ENCODE results near the gene ARHGEF10L. TPM values are rescaled to one million over a fixed set of nuclear protein-coding genes. Genes with fewer than 3 reads are reported as not detected.
A peak's percentile ranks its signal among the peaks of the same experiment; 100 is the strongest.

Gene ARHGEF10L
- total RNA-seq, 4 donors from 2014 or later: 72.7 to 177 (median 156) TPM

DNA sequence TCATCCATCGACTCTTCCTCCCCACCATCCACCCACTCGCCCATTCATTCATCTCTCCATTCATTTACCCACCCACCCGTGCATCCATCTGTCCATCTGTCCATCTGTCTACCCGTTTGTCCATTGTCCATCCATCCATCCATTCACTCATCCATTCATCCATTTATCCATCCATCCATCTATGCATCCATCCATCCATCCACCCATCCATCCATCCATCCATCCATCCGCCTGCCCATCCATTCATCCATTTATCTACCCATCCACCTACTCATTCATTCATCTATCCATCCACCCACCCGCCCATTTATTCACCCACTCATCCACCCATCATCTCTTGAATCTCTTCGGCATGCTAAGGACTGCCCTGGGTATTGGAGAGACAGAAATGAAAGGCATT, 18.5 kb downstream of the ARHGEF10L start:
- DNase-seq: no peak
- peaks cover 0 to 30% (median 0%) of the 10 kb centered on the region in 4 donors for H3K4me1 ChIP-seq
- no peaks in the 10 kb centered on the region for H3K9me3 ChIP-seq
- TF ChIP-seq, protein P1, sequence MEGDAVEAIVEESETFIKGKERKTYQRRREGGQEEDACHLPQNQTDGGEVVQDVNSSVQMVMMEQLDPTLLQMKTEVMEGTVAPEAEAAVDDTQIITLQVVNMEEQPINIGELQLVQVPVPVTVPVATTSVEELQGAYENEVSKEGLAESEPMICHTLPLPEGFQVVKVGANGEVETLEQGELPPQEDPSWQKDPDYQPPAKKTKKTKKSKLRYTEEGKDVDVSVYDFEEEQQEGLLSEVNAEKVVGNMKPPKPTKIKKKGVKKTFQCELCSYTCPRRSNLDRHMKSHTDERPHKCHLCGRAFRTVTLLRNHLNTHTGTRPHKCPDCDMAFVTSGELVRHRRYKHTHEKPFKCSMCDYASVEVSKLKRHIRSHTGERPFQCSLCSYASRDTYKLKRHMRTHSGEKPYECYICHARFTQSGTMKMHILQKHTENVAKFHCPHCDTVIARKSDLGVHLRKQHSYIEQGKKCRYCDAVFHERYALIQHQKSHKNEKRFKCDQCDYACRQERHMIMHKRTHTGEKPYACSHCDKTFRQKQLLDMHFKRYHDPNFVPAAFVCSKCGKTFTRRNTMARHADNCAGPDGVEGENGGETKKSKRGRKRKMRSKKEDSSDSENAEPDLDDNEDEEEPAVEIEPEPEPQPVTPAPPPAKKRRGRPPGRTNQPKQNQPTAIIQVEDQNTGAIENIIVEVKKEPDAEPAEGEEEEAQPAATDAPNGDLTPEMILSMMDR (IDR thresholded peaks at IDR 0.05): no peak
- TF ChIP-seq POLR2A (IDR thresholded peaks at IDR 0.05): no peak
- H3K4me3 ChIP-seq: no peak overlapping the region
- H3K27ac ChIP-seq: no peak overlapping the region
- no peaks in the 10 kb centered on the region for H3K27me3 ChIP-seq
- H3K36me3 ChIP-seq: no peaks in the 10 kb centered on the region

DNA sequence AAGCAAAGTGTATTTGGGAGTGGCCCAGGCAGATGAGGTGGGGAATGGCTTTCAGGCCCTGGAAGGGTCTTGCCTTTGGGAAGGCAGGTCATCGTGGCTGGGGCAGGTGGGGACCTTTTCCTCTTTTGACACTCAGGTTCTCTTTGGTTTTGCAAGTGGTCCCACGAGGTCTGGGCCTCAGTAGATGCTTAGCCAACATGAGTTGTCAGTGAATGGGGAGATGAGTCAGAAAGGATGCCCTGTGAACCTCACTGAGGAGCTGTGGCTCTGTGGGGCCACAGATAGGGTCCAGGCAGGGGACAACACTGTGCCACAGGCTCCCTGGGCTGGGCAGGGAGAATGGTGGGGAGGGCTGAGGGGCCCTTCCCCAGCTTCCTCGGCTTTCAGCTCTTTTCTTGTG, 19.0 kb downstream of the ARHGEF10L start:
- H3K4me1 ChIP-seq: peaks cover 0 to 30% (median 0%) of the 10 kb centered on the region in 4 donors
- no peak for TF ChIP-seq POLR2A (IDR thresholded peaks at IDR 0.05)
- no peak overlapping the region for H3K4me3 ChIP-seq
- no peaks in the 10 kb centered on the region for H3K36me3 ChIP-seq
- H3K9me3 ChIP-seq: no peaks in the 10 kb centered on the region
- no peaks in the 10 kb centered on the region for H3K27me3 ChIP-seq
- H3K27ac ChIP-seq: peak overlapping the region in 1 of 4 donors; percentile 82
- DNase-seq: no peak

DNA sequence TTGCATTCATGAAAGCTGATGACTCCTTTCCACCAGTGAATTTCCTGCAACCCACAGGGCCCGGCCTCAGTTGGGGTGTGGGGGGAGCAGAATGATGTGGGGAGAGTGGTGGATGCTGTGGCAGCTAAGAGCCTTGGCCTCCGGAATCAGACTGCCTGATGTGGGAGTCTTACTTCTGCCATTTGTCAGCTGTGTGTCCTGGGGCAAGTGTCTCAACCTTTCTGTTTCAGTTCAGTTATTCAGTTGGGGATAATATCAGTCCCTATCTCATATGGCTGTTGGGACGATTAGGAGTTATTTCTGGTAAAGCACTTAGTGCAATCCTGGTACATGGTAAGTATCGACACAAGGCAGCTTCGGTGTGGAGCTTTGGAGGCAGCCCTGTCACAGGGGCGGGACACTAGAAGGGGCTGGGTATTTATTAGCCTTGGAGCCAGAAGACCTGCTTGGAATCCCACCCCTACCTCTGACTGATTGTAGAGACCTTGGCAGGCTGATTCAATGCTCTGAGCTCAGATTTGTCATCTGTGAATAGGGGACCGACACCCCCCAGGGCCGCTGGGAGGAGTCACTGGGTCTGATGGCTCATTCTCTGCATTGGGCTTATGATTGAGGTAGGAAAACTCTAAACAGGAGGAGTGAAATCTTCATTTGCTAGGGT, 19.6 kb downstream of the ARHGEF10L start:
- no peaks in the 10 kb centered on the region for H3K27me3 ChIP-seq
- no peaks in the 10 kb centered on the region for H3K36me3 ChIP-seq
- H3K27ac ChIP-seq: peak overlapping the region in 3 of 4 donors; percentile 42 to 82 (median 51)
- no peak overlapping the region for H3K4me3 ChIP-seq
- H3K4me1 ChIP-seq: peaks cover 0 to 35% (median 0%) of the 10 kb centered on the region in 4 donors
- DNase-seq: no peak
- no peaks in the 10 kb centered on the region for H3K9me3 ChIP-seq
- TF ChIP-seq POLR2A (IDR thresholded peaks at IDR 0.05): no peak
- TF ChIP-seq, protein P1 (IDR thresholded peaks at IDR 0.05): no peak

DNA sequence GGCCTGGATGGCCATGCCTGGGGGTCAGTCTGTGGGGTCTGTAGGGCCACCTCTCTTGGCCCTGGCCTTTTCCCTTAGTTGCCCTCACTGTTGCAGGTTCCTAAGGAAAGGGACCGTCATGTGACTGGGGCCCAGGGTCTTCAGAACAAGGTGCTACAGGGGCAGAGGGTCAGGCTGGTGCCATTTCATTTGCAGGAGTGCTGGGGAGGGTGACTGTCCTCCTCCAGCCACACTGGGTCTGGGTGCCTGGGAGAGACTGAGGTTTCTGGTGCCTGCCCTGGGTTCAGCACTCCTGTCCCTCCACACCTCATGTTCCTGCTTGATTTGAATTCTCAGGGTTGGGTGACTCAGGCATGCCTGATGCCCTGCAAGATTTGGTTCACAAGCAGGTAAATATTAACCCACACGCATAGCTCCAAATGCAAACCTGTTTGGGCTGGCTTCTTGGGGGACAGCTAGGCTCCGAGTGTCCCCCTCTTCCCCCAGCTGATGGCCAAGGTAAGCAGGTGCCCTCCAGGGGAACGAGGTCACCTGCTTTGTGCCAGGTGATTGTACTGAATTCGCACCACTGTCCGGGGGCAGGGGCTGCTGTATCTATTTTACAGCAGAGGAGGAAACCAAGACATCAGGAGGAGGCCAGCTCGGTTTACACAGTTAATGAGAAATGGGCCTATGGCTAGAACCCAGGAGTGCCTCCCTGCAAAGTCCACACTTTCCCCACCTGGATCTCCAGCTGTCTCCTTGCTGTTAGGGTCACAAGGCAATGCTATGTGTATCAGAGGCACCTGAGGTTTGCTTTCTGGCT, 20.3 kb downstream of the ARHGEF10L start:
- no peaks in the 10 kb centered on the region for H3K9me3 ChIP-seq
- peak in 1 of 3 donors; percentile 69 for DNase-seq
- H3K4me1 ChIP-seq: peaks cover 0 to 43% (median 1%) of the 10 kb centered on the region in 4 donors
- no peaks in the 10 kb centered on the region for H3K27me3 ChIP-seq
- no peaks in the 10 kb centered on the region for H3K36me3 ChIP-seq
- H3K27ac ChIP-seq: peak overlapping the region; percentile 42 to 82 (median 47)
- H3K4me3 ChIP-seq: no peak overlapping the region
- TF ChIP-seq POLR2A (IDR thresholded peaks at IDR 0.05): peak in 1 of 2 donors; percentile 37
- TF ChIP-seq, protein P1 (IDR thresholded peaks at IDR 0.05): no peak

DNA sequence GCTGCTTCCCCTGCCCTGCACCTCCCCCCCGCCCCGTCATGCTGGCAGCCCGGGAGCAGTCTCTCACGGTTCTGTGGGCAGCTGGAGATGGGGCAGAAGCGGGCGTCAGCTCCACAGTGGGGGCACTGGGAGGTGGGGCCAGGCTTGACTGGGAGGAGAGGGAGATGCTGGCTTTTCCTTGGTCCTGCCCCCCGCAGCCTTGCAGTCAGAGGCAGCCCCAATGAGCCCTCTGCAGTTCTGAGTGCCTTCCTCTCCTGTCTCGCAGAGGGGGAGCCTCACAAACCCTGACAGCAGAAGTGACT, 21.7 kb downstream of the ARHGEF10L start:
- Histone ChIP-seq H3K27ac (peak overlapping the region; percentile 35 to 82 (median 46)), H3K27me3 (no peaks in the 10 kb centered on the region), H3K36me3 (no peaks in the 10 kb centered on the region), H3K4me3 (no peak overlapping the region), H3K4me1 (peaks cover 0 to 56% (median 6%) of the 10 kb centered on the region in 4 donors), H3K9me3 (no peaks in the 10 kb centered on the region)
- DNase-seq: no peak
- TF ChIP-seq, protein P1 (IDR thresholded peaks at IDR 0.05): no peak
- TF ChIP-seq POLR2A (IDR thresholded peaks at IDR 0.05): no peak

DNA sequence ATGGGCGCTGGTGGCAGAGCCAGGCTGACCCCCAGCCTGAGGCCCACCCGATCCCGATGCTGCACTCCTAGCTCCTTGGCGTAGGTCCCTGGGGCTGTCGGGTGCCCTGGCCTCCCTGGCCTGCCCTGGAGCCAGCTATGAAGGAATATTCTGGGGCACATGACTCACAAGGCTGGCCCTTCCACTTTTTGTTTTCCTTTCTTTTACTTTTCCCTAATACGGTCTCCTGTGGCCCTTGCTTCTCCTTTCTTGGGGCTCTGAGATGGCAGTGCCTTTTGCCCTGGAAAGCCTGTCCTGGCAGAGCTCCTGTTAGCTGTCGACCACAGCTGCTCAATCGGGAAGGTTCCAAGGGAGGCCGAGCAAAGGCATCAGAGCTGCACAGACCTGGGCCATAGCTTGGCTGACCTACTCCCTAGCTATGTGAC, 22.1 kb downstream of the ARHGEF10L start:
- no peak for DNase-seq
- no peaks in the 10 kb centered on the region for H3K36me3 ChIP-seq
- H3K9me3 ChIP-seq: no peaks in the 10 kb centered on the region
- peaks cover 0 to 57% (median 6%) of the 10 kb centered on the region in 4 donors for H3K4me1 ChIP-seq
- no peaks in the 10 kb centered on the region for H3K27me3 ChIP-seq
- H3K4me3 ChIP-seq: no peak overlapping the region
- TF ChIP-seq, protein P1 (IDR thresholded peaks at IDR 0.05): no peak
- no peak for TF ChIP-seq POLR2A (IDR thresholded peaks at IDR 0.05)
- H3K27ac ChIP-seq: peak overlapping the region; percentile 35 to 82 (median 46)

Measured in Peyer's patch (tissue), 4 donors.